IMR-90 (cell line): ENCODE results near the gene SLC4A5. TPM values are rescaled to one million over a fixed set of nuclear protein-coding genes. Genes with fewer than 3 reads are reported as not detected.

ENCODE experiments used
- ATAC-seq: fragments of 200-7000 bp; cut with Tn5 transposase; 2 replicates; pipeline ENCODE4 v1.9.1; 2020; ENCODE audit warnings: low read depth, mild to moderate bottlenecking, moderate library complexity
- BruUV-seq: library from RNA; stranded (reverse); fragments of 400-500 nt; replicated peaks from 2 replicates; lab custom pipeline; 2021; lab: Mats Ljungman, UMichigan
- CTCF ChIA-PET: fragments of 300-600 bp; formaldehyde crosslinking; extraction: SDS; loops from one replicate; lab custom pipeline; 2021; ENCODE audit warnings: antibody characterized with exemption; lab: Yijun Ruan, JAX
- POLR2A ChIA-PET: fragments of 300-600 bp; sonication (Branson Sonifier 250); formaldehyde crosslinking; loops from one replicate; lab custom pipeline; 2022; ENCODE audit warnings: antibody characterized with exemption; ENCODE audit not compliant: unreplicated experiment; lab: Charles Lee
- DNase-seq: peaks from one replicate; pipeline ENCODE4 v3.0.0; 2013
- H2AFZ ChIP-seq: replicated peaks from 2 replicates; pipeline ENCODE3; 2013; ENCODE audit warnings: low read length, mild to moderate bottlenecking; ENCODE audit not compliant: poor library complexity
- H2AK5ac ChIP-seq: 2 replicates; pipeline ENCODE4 v1.6.1; 2013; ENCODE audit warnings: low read depth, low read length, inconsistent platforms
- H2AK9ac ChIP-seq: replicated peaks from 2 replicates; pipeline ENCODE3; 2013; ENCODE audit warnings: mild to moderate bottlenecking, low read depth, low read length, moderate library complexity; ENCODE audit not compliant: poor library complexity
- H2BK120ac ChIP-seq: 2 replicates; pipeline ENCODE4 v1.6.1; 2013; ENCODE audit warnings: low read depth, low read length, inconsistent platforms
- H2BK15ac ChIP-seq: 3 replicates; pipeline ENCODE4 v1.6.1; 2013; ENCODE audit warnings: low read depth, low read length, inconsistent platforms
- H2BK20ac ChIP-seq: 2 replicates; pipeline ENCODE4 v1.6.1; 2013; ENCODE audit warnings: low read depth, mild to moderate bottlenecking, inconsistent platforms, low read length, moderate library complexity
- H2BK5ac ChIP-seq: 2 replicates; pipeline ENCODE4 v1.6.1; 2013; ENCODE audit warnings: mild to moderate bottlenecking, low read depth, low read length, inconsistent platforms; ENCODE audit not compliant: poor library complexity, severe bottlenecking
- H3K14ac ChIP-seq: replicated peaks from 2 replicates; pipeline ENCODE4 v1.6.1; 2013; ENCODE audit warnings: low read depth, low read length, inconsistent platforms
- H3K18ac ChIP-seq: 2 replicates; pipeline ENCODE4 v1.6.1; 2013; ENCODE audit warnings: low read depth, low read length, control low read depth
- H3K23ac ChIP-seq: 2 replicates; pipeline ENCODE4 v1.6.1; 2013; ENCODE audit warnings: low read depth, low read length, inconsistent platforms
- H3K27ac ChIP-seq: 2 replicates; pipeline ENCODE4 v1.5.1; 2013; ENCODE audit warnings: mild to moderate bottlenecking, control low read depth, low read length; ENCODE audit not compliant: insufficient read depth
- H3K27me3 ChIP-seq: 2 replicates; pipeline ENCODE4 v1.6.1; 2013; ENCODE audit warnings: low read length; ENCODE audit not compliant: control insufficient read depth, insufficient read depth
- H3K36me3 ChIP-seq: 2 replicates; pipeline ENCODE4 v1.6.1; 2013; ENCODE audit warnings: low read length, mixed read lengths; ENCODE audit not compliant: control insufficient read depth, insufficient read depth
- H3K4ac ChIP-seq: 2 replicates; pipeline ENCODE4 v1.6.1; 2013; ENCODE audit warnings: low read depth, low read length, inconsistent platforms
- H3K4me1 ChIP-seq: 2 replicates; pipeline ENCODE4 v1.6.1; 2013; ENCODE audit warnings: low read length, mixed read lengths; ENCODE audit not compliant: control insufficient read depth, insufficient read depth
- H3K4me2 ChIP-seq: 2 replicates; pipeline ENCODE4 v1.6.1; 2013; ENCODE audit warnings: low read depth, mild to moderate bottlenecking, control low read depth, low read length, moderate library complexity
- H3K4me3 ChIP-seq: 2 replicates; pipeline ENCODE4 v1.5.1; 2013; ENCODE audit warnings: low read depth, mild to moderate bottlenecking, control low read depth, low read length, moderate library complexity; ENCODE audit not compliant: insufficient read depth
- H3K56ac ChIP-seq: 2 replicates; pipeline ENCODE4 v1.6.1; 2013; ENCODE audit warnings: low read length, inconsistent platforms; ENCODE audit not compliant: insufficient read depth; ENCODE audit errors: extremely low read depth
- H3K79me1 ChIP-seq, 2 experiments: 2 replicates each; pipeline ENCODE4 v1.6.1; 2013; ENCODE audit warnings: low read length in 2 of 2, inconsistent platforms in 1 of 2, low read depth in 1 of 2
- H3K9ac ChIP-seq: 2 replicates; pipeline ENCODE4 v1.6.1; 2013; ENCODE audit warnings: low read depth, low read length, control low read depth
- H3K9me1 ChIP-seq: 2 replicates; pipeline ENCODE4 v1.6.1; 2013; ENCODE audit warnings: low read length, inconsistent platforms; ENCODE audit not compliant: insufficient read depth
- H3K9me3 ChIP-seq: 2 replicates; pipeline ENCODE4 v1.6.1; 2013; ENCODE audit warnings: low read length; ENCODE audit not compliant: control insufficient read depth, insufficient read depth
- H4K20me1 ChIP-seq: 2 replicates; pipeline ENCODE4 v1.6.1; 2013; ENCODE audit warnings: low read length, inconsistent platforms; ENCODE audit not compliant: insufficient read depth
- H4K5ac ChIP-seq: 2 replicates; pipeline ENCODE4 v1.6.1; 2013; ENCODE audit warnings: mild to moderate bottlenecking, low read depth, low read length, control low read depth
- H4K8ac ChIP-seq, 2 experiments: 2 replicates each; pipeline ENCODE4 v1.6.1; 2013; ENCODE audit warnings: low read depth in 2 of 2, low read length in 2 of 2, control low read depth in 1 of 2, inconsistent platforms in 1 of 2
- H4K91ac ChIP-seq: 2 replicates; pipeline ENCODE4 v1.6.1; 2013; ENCODE audit warnings: low read depth, low read length, inconsistent platforms; ENCODE audit not compliant: insufficient read depth
- BHLHE40 ChIP-seq: fragments of 150-350 bp; IDR thresholded peaks from 2 replicates; pipeline ENCODE4 v1.6.1; 2016; ENCODE audit warnings: mild to moderate bottlenecking, low read depth, low read length
- CEBPB ChIP-seq: IDR thresholded peaks from 2 replicates; pipeline ENCODE4 v1.6.1; 2012; ENCODE audit warnings: low read depth, low read length, improper control_type of control experiment
- CHD1 ChIP-seq: IDR thresholded peaks from 2 replicates; pipeline ENCODE4 v1.6.1; 2012; ENCODE audit warnings: low read depth, low read length, improper control_type of control experiment
- MAZ ChIP-seq: IDR thresholded peaks from 2 replicates; pipeline ENCODE4 v1.6.1; 2012; ENCODE audit warnings: low read depth, mild to moderate bottlenecking, low read length, improper control_type of control experiment, moderate library complexity, borderline replicate concordance
- POLR2A ChIP-seq: IDR thresholded peaks from 2 replicates; pipeline ENCODE4 v1.6.1; 2012; ENCODE audit warnings: mild to moderate bottlenecking, low read depth, low read length
- RAD21 ChIP-seq: IDR thresholded peaks from 2 replicates; pipeline ENCODE4 v1.6.1; 2012; ENCODE audit warnings: low read length, improper control_type of control experiment
- RCOR1 ChIP-seq: IDR thresholded peaks from 2 replicates; pipeline ENCODE4 v1.6.1; 2012; ENCODE audit warnings: mild to moderate bottlenecking, low read length, improper control_type of control experiment; ENCODE audit not compliant: insufficient replicate concordance
- SMC3 ChIP-seq: fragments of 150-350 bp; IDR thresholded peaks from 2 replicates; pipeline ENCODE4 v1.6.1; 2016; ENCODE audit warnings: low read depth, mild to moderate bottlenecking, antibody characterized with exemption, low read length, moderate library complexity
- USF2 ChIP-seq: fragments of 150-350 bp; IDR thresholded peaks from 2 replicates; pipeline ENCODE4 v1.6.1; 2017; ENCODE audit warnings: mild to moderate bottlenecking, antibody characterized with exemption, low read length, low read depth
- dilution Hi-C: fragments of 300-500 bp; cut with HindIII; formaldehyde crosslinking; loops from one replicate; pipeline ENCODE4 v1.14.3; 2018; ENCODE audit warnings: low sequenced_read_pairs; ENCODE audit not compliant: unreplicated experiment
- in situ Hi-C: fragments of 300-500 bp; cut with MboI; formaldehyde crosslinking; loops from 3 replicates; pipeline ENCODE4 v1.14.3; 2019; ENCODE audit warnings: low sequenced_read_pairs, inconsistent platforms, mixed read lengths
- intact Hi-C: fragments of 100-400 bp; cut with micrococcal nuclease; formaldehyde crosslinking; loops from 2 replicates; pipeline ENCODE4 v1.10.0; 2022
- polyA plus RNA-seq, 3 experiments: library from polyadenylated mRNA; depleted of rRNA; stranded (reverse); fragments of >200 nt; gene quantifications; 2 replicates each; pipeline ENCODE4 v1.2.3, GENCODE V29; 2012; ENCODE audit warnings: low replicate concordance in 1 of 3
- total RNA-seq: library from RNA; depleted of rRNA; stranded (reverse); fragments of >200 nt; gene quantifications from 2 replicates; pipeline ENCODE4 v1.2.3, GENCODE V29; 2012
- TF ChIP-seq, protein P1 (sequence below): fragments of 150-350 bp; IDR thresholded peaks from 2 replicates; pipeline ENCODE4 v1.6.1; 2016; ENCODE audit warnings: low read depth, mild to moderate bottlenecking, low read length, moderate library complexity, borderline replicate concordance

The SLC4A5 gene
- total and polyA plus RNA-seq, 2 of the 4 experiments (the other 2 are of a cell fraction): 0.18 to 0.22 TPM

- H3K4ac ChIP-seq: no peak overlapping the region
- H3K27me3 ChIP-seq: peaks cover 11% of the 10 kb centered on the region
- H2AFZ ChIP-seq: no peak overlapping the region
- in situ Hi-C loops (no loop called here), intact Hi-C loops (no loop called here), dilution Hi-C loops (no loop called here)
- H4K5ac ChIP-seq: no peak overlapping the region
- no peak overlapping the region for H2BK120ac ChIP-seq
- no peak overlapping the region for H3K56ac ChIP-seq
- H3K9me3 ChIP-seq: peaks cover 2% of the 10 kb centered on the region; the same call in 1 of the 2 replicates
- H3K18ac ChIP-seq: no peak overlapping the region
- H3K14ac ChIP-seq: no peak overlapping the region
- POLR2A ChIA-PET: no interaction called here
- no peak overlapping the region for H3K4me2 ChIP-seq
- TF ChIP-seq, protein P1, sequence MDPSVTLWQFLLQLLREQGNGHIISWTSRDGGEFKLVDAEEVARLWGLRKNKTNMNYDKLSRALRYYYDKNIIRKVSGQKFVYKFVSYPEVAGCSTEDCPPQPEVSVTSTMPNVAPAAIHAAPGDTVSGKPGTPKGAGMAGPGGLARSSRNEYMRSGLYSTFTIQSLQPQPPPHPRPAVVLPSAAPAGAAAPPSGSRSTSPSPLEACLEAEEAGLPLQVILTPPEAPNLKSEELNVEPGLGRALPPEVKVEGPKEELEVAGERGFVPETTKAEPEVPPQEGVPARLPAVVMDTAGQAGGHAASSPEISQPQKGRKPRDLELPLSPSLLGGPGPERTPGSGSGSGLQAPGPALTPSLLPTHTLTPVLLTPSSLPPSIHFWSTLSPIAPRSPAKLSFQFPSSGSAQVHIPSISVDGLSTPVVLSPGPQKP: no peak
- TF ChIP-seq POLR2A: no peak
- TF ChIP-seq RAD21: no peak
- no peak for TF ChIP-seq RCOR1
- no peak for TF ChIP-seq USF2
- no peak for TF ChIP-seq MAZ
- no peak for TF ChIP-seq SMC3
- no peak for TF ChIP-seq CEBPB
- no peak for TF ChIP-seq BHLHE40
- no peak for TF ChIP-seq CHD1
- H3K9ac ChIP-seq: no peak overlapping the region
- no peak overlapping the region for H3K23ac ChIP-seq
- no peaks in the 10 kb centered on the region for H3K36me3 ChIP-seq
- CTCF ChIA-PET: no interaction called here
- H3K4me1 ChIP-seq: no peaks in the 10 kb centered on the region
- no peak overlapping the region for H2BK20ac ChIP-seq
- H4K8ac ChIP-seq: no peak overlapping the region
- no peak overlapping the region for H2BK5ac ChIP-seq
- no peaks in the 10 kb centered on the region for H3K79me1 ChIP-seq
- H3K9me1 ChIP-seq: no peaks in the 10 kb centered on the region
- H3K27ac ChIP-seq: no peak overlapping the region
- ATAC-seq: no peak
- H2AK5ac ChIP-seq: no peak overlapping the region
- no peak overlapping the region for H4K91ac ChIP-seq
- BruUV-seq: no TSS peak
- H4K20me1 ChIP-seq: no peaks in the 10 kb centered on the region
- no peak overlapping the region for H3K4me3 ChIP-seq
- no peak overlapping the region for H2BK15ac ChIP-seq
- H2AK9ac ChIP-seq: no peak overlapping the region
- DNase-seq: no peak
Observed at GRCh38 chr2:74297391-74297790, 45.8 kb downstream of the SLC4A5 start.
